DND-41 (cell line): ENCODE measurements around the gene MRTFA.

ENCODE experiments used
- CTCF ChIP-seq: IDR thresholded peaks from 2 replicates; pipeline ENCODE4 v1.5.1; 2012; ENCODE audit warnings: borderline replicate concordance, low read length, moderate library complexity, mild to moderate bottlenecking; ENCODE audit not compliant: poor library complexity, severe bottlenecking; ENCODE audit errors: extremely low read depth
- EZH2 ChIP-seq: IDR thresholded peaks from 3 replicates; pipeline ENCODE4 v1.6.1; 2012; ENCODE audit warnings: borderline replicate concordance, low read depth, mild to moderate bottlenecking, moderate library complexity, low read length, inconsistent platforms; ENCODE audit not compliant: severe bottlenecking

GRCh38 chr22:40560994-40561515 lies 75.5 kb downstream of the MRTFA start:
- no peak for TF ChIP-seq CTCF
- TF ChIP-seq EZH2 = no peak
